Stimulated activated CD4-positive, alpha-beta T cell treated with anti-CD3 and anti-CD28 coated beads, Interleukin-1b, Interleukin-23, amount 100 ng/mL, for 4 hours (primary cell): ENCODE results near the gene WASF1.
"Not testable (repeated sequence)": the region's sequence is repeated elsewhere in the genome, so short reads cannot be mapped to it uniquely, and the experiment has no call there.

ENCODE experiments used
- DNase-seq, 2 donors: peaks; one replicate each; pipeline ENCODE4 v3.0.0-alpha.2; 2020; ENCODE audit warnings: low read depth in 2 of 2

Gene WASF1

GRCh38 chr6:110173506-110174132 is 5.9 kb downstream of the WASF1 start:
- DNase-seq = no peak

DNA sequence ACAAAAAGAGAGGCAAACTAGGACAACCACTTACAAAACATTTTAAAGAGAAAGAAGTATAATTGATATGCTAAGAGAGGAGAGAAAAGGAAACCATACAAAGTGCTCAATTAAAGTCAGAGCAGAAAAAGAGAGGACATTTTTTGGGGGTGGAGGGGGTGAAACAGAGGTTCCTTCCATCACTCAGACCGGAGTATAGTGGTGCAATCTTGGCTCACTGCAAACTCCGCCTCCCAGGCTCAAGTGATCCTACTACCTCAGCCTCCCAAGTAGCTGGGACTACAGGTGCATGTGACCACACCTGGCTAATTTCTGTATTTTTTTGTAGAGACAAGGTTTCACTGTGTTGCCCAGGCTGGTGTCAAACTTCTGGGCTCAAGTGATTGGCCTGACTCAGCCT is 9.4 kb downstream of the WASF1 start:
- DNase-seq = no peak

DNA sequence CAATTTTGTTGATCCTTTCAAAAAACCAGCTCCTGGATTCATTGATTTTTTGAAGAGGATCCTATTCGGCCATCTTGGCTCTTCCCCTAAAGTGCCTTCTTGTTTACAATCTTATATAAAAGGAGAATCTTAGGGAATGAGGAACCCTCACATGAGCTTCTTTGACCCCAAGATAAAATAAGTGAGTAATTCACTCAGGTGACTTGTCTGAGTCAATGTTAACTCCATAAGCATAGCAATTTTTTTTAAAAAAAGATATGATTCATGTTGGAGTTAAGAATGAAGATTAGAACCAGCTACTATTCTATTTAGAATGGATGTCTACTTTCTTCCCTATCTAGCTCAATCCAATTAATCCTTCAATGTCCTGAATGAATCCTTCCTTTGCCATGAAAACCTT is 21.0 kb downstream of the WASF1 start:
- no peak for DNase-seq

GRCh38 chr6:110147870-110148269 is 31.6 kb downstream of the WASF1 start:
- no peak for DNase-seq

- no peak for DNase-seq
Observed at GRCh38 chr6:110140650-110141049, 38.8 kb downstream of the WASF1 start.

DNA sequence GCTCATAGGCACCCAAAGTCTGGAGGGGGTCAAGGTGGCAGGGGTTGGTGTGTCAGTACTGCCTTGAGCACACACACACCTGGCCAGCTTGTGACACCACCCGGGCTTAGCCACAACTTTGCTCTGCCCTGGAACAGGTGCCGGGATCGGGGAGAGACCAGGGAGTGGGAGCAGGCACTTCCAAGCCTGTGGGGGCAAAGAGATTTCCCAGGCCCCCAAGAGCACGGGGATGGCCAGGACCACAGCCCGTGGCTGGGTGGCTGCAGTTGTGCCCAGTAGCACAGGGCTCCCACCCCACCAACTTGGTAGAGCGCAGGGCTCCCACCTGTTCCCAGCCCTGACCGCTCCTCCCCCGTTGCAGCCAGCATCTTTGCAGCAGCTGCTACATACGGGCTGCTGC is 40.4 kb downstream of the WASF1 start:
- DNase-seq = no peak

GRCh38 chr6:110137924-110138887 is 41.3 kb downstream of the WASF1 start:
- no peak for DNase-seq

- DNase-seq = no peak
Observed at GRCh38 chr6:110130362-110130761, 49.1 kb downstream of the WASF1 start.

GRCh38 chr6:110128418-110128817 is 51.1 kb downstream of the WASF1 start:
- no peak for DNase-seq

GRCh38 chr6:110125361-110125760 is 54.1 kb downstream of the WASF1 start:
- DNase-seq = no peak

- DNase-seq = not testable (repeated sequence)
Observed at GRCh38 chr6:110121655-110122054, 57.8 kb downstream of the WASF1 start.

- no peak for DNase-seq
Observed at GRCh38 chr6:110116258-110116657, 63.2 kb downstream of the WASF1 start.

DNA sequence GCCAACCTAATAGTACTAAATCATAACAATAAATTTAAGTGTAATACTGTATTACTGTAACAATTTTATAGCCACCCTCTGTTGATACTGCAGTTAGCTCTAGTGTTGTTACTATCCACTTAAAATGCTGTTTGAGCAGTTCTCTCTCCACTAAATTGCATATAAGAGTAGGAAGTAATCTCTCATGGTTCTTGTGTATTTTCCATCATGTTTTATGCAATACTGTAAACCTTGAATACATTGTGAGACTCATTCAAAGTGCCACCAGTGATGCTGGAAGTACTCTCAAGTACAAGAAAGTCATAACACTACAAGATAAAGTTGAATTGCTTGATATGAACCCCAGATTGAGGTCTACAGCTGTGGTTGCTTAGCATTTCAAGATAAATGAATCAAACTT is 65.5 kb downstream of the WASF1 start:
- no peak for DNase-seq

- DNase-seq = no peak
Observed at GRCh38 chr6:110105296-110105695, 74.2 kb downstream of the WASF1 start.

GRCh38 chr6:110103260-110103659 is 76.2 kb downstream of the WASF1 start:
- DNase-seq = no peak

DNA sequence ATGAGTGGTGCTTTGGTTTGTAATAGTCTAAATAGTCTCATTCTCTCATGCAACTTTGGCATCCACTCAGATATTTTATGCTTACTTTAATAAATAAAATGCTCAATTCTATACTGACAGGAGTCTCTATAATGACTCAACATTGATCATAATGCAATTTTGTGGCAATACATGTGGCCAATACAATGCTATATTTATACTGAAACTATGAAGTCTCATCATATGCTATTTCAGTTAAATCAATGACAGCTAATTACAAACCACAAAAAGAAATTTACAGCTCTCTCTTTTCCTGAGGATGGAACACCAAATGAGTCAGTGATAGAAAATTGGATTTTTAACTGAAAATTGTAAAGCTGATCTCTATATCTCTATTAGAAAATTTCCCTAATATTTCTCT is 77.1 kb downstream of the WASF1 start:
- no peak for DNase-seq

DNA sequence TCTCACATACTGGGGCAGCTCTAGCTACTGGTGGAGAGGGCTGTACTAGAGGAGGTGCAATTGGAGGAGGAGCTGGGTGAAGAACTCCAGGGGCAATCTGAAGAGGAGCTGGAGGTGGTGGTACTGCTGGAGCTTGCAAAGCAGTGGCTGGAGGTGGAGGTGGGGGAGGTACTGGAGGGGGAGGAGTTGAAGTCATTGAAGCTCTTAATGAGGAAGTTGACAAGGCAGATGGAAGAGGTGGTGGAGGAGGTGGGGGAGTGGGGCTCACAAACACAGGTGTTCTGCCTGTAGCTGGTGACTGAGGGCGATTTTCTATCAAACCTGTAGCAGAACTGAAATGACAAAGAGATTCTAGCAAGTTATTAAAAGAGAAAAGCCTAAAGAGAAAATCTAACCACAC is 77.6 kb downstream of the WASF1 start:
- DNase-seq = no peak

GRCh38 chr6:110098511-110099116 is 80.9 kb downstream of the WASF1 start:
- no peak for DNase-seq

DNA sequence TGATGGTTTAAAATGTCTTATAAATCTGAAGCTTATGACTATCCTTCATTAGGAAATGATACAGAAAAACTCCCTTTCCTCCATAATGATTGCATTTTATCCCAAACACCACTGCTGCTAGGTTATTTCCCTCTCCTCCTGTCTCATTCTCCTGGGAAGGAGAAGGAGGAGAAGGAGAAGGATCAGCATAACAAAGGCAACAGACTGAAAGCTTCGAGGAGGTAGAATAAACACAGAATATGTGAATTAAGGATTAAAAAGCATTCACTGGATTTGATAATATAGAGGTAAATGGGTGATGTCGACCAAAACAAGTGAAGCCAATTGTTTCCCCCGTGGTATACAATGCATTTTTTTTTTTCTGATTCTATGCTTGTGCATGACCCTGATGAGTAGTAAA is 82.0 kb downstream of the WASF1 start:
- no peak for DNase-seq

DNA sequence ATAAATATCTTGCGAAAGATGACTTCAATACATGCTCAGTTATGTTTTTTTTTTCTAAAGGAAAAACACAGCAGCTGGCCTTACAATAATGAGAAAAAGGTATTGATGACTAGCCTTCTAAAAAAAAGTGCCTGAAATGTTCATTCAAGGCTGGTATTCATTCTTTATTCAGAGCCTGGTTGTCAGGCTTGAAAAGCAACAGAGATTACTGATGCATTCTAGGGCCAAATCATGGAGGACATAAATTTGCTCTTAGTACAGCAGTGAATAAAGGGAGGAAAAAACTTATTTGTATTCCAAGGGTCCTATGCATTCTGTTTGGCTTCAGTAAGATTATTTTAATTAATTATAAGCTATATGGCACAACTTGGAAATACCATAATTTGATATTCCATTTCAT is 83.5 kb downstream of the WASF1 start:
- no peak for DNase-seq

- DNase-seq = no peak
Observed at GRCh38 chr6:110095101-110095500, 84.4 kb downstream of the WASF1 start.

- DNase-seq = no peak
Observed at GRCh38 chr6:110093981-110094380, 85.5 kb downstream of the WASF1 start.

DNA sequence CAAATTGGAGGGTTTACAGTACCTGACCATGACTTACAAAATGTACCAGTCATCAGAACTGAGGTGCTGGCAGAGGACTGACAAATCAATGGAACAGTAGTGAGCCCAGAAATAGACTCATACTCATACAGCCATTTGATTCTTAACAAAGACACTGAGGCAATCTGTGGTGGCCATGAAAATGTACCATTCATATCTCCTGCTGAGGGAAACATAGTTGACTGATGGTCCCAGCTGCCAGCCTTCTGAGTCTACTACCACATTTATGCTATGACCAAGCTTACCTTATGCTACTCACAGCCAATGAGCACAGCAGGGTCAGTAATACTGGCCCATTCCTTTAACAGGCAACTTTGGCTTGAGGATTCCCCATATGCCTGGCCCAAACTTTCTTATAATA is 88.6 kb downstream of the WASF1 start:
- no peak for DNase-seq
